ENCODE data around the gene GJC2. TPM values are rescaled to one million over a fixed set of nuclear protein-coding genes. Genes with fewer than 3 reads are reported as not detected.

Gene GJC2
- polyA plus RNA-seq, 1 of the 3 experiments (the other 2 are of a cell fraction), result 0.92 TPM

DNA sequence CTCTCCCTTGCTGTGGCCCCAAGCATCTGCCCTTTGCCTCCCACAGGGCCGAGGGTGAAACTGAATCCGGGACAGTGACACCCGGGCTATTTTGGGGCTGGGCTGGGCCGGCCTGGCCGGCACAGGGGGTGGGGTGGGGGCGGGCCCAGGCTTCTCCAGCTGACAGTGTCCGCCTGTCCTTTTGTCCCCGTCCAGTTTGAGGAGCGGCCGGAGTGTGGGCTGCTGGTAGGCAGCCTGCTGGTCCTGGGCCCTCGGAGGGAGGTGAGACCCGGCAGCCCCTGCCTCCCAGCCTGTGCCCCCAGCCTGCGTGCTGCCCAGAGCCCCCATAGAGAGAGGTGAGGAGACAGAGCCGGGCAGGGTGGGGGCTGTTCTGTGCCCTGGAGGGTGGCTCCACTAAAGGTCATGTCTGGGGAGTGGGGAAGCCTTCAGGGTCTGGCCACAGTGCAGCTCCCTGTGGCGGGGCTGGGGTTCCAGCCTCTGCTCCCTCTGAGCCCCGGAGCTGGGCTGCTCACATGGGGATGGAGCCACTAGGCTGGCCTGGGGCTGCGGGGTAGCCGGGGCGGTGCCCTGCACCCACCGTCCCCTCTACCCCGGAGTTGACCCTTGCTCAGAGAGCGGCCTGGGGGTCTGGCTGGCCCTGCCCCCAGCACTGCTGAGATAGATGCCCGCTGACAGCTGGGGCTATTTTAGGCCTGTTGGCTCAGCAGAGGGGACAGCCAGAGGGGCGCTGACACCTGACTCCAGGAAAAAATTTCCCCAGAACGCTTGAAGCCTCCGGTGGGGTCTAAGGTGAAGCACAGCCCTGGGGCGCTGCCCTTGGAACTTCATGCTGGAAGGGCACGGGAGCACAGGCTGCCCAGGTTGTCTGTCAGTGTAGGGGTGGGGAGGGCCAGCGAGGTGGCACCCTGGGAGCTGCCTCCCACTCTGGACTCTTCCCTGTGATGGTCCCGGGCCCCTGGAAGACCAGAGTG lies 58.4 kb downstream of the GJC2 start, which contains the start of gene OBSCN:
TSS of gene OBSCN (plus strand) at position 194 of the 971 bp plus-strand sequence. CDS start 3,740 bp downstream, outside the sequence.
- no peak within 1 kb of the TSS for H3K4me3 ChIP-seq (ENCODE audit: low read depth in 2 of 2, low read length in 1 of 2)
- POLR2A ChIA-PET, result no interaction called here
- no peaks in the 10 kb centered on the region for H3F3A ChIP-seq (replicated peaks; ENCODE audit: insufficient read depth)
- H3K9ac ChIP-seq, result no peak within 1 kb of the TSS
- no peak within 1 kb of the TSS for H3K27ac ChIP-seq (ENCODE audit: low read depth in 2 of 2, low read length in 1 of 2)
- no peaks in the 10 kb centered on the region for H3K9me3 ChIP-seq
- no peak within 1 kb of the TSS for H3K4me2 ChIP-seq
- TF ChIP-seq POLR2AphosphoS5 (IDR thresholded peaks at IDR 0.05; ENCODE audit: low read depth, low read length) (no peak), EP300 (IDR thresholded peaks at IDR 0.05; ENCODE audit: borderline replicate concordance in 1 of 2, low read depth in 1 of 2, low read length in 1 of 2) (no peak), CTCF (IDR thresholded peaks at IDR 0.05) (no peak), YY1 (IDR thresholded peaks at IDR 0.05; ENCODE audit: low read depth) (no peak), CHD2 (IDR thresholded peaks at IDR 0.05; ENCODE audit: low read length, partially characterized antibody) (no peak), FOXM1 (IDR thresholded peaks at IDR 0.05; ENCODE audit: low read depth) (no peak)
- TF ChIP-seq, protein P1, sequence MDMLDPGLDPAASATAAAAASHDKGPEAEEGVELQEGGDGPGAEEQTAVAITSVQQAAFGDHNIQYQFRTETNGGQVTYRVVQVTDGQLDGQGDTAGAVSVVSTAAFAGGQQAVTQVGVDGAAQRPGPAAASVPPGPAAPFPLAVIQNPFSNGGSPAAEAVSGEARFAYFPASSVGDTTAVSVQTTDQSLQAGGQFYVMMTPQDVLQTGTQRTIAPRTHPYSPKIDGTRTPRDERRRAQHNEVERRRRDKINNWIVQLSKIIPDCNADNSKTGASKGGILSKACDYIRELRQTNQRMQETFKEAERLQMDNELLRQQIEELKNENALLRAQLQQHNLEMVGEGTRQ (IDR thresholded peaks at IDR 0.05; ENCODE audit: borderline replicate concordance, low read depth, low read length), result no peak
- H3K36me3 ChIP-seq (replicated peaks in 1 of 2; ENCODE audit: control insufficient read depth in 1 of 2, insufficient read depth in 2 of 2, low read length in 1 of 2), result no peaks in the 10 kb centered on the region
- DNase-seq, result no peak
- no peaks in the 10 kb centered on the region for H4K20me1 ChIP-seq (ENCODE audit: insufficient read depth)
- H3K9me2 ChIP-seq, result no peaks in the 10 kb centered on the region
- no peaks in the 10 kb centered on the region for H3K79me2 ChIP-seq (ENCODE audit: insufficient read depth)
- no peaks in the 10 kb centered on the region for H3K27me3 ChIP-seq (ENCODE audit: insufficient read depth)
- CTCF ChIA-PET, result no interaction called here
- H3K4me1 ChIP-seq (ENCODE audit: control insufficient read depth in 1 of 2, insufficient read depth in 2 of 2, low read depth in 1 of 2, low read length in 1 of 2), result peaks cover 0 to 18% of the 10 kb centered on the region in 2 experiments; a peak in 1 of 4 replicates
- WGBS (ENCODE audit: low lambda C conversion rate), result 90% methylated on average over 13 of the region's 30 CpGs
- H2AFZ ChIP-seq (ENCODE audit: low read depth), result no peak within 1 kb of the TSS

- Histone ChIP-seq H3K4me3 (ENCODE audit: low read depth in 2 of 2, low read length in 1 of 2) (no peak overlapping the region), H3K79me2 (ENCODE audit: insufficient read depth) (no peaks in the 10 kb centered on the region), H3K27ac (ENCODE audit: low read depth in 2 of 2, low read length in 1 of 2) (no peak overlapping the region), H3K4me2 (no peak overlapping the region), H3K9ac (no peak overlapping the region), H3K27me3 (ENCODE audit: insufficient read depth) (no peaks in the 10 kb centered on the region), H4K20me1 (ENCODE audit: insufficient read depth) (no peaks in the 10 kb centered on the region), H3K4me1 (ENCODE audit: control insufficient read depth in 1 of 2, insufficient read depth in 2 of 2, low read depth in 1 of 2, low read length in 1 of 2) (peaks cover 0 to 19% of the 10 kb centered on the region in 2 experiments; a peak in 1 of 4 replicates), H2AFZ (ENCODE audit: low read depth) (no peak overlapping the region), H3K36me3 (replicated peaks in 1 of 2; ENCODE audit: control insufficient read depth in 1 of 2, insufficient read depth in 2 of 2, low read length in 1 of 2) (no peaks in the 10 kb centered on the region), H3F3A (replicated peaks; ENCODE audit: insufficient read depth) (no peaks in the 10 kb centered on the region), H3K9me3 (no peaks in the 10 kb centered on the region), H3K9me2 (no peaks in the 10 kb centered on the region)
- ChIA-PET CTCF (no interaction called here), POLR2A (no interaction called here)
- WGBS (ENCODE audit: low lambda C conversion rate), result 83% methylated on average over 5 of the region's 19 CpGs
- no peak for DNase-seq
- no peak for TF ChIP-seq MAX (IDR thresholded peaks at IDR 0.05; ENCODE audit: low read depth)
- TF ChIP-seq MXI1 (IDR thresholded peaks at IDR 0.05; ENCODE audit: low read depth, low read length), result no peak
- TF ChIP-seq JUND (IDR thresholded peaks at IDR 0.05), result no peak
- TF ChIP-seq ZBTB33 (IDR thresholded peaks at IDR 0.05; ENCODE audit: borderline replicate concordance, low read depth), result no peak
- TF ChIP-seq REST (IDR thresholded peaks at IDR 0.05; ENCODE audit: low read depth, low read length), result no peak
- TF ChIP-seq FOSL2 (IDR thresholded peaks at IDR 0.05; ENCODE audit: borderline replicate concordance, low read depth), result no peak
- TF ChIP-seq TCF12 (IDR thresholded peaks at IDR 0.05), result no peak
- no peak for TF ChIP-seq YY1 (IDR thresholded peaks at IDR 0.05; ENCODE audit: low read depth)
These were observed 59.3 kb downstream of the GJC2 start for GRCh38 chr1:228208831-228209551.
